HepG2 (cell line): ENCODE data around the gene C5. TPM values are rescaled to one million over a fixed set of nuclear protein-coding genes. Genes with fewer than 3 reads are reported as not detected.
A peak's percentile ranks its signal among the peaks of the same experiment; 100 is the strongest.

Experiments used
- ARHGAP35 ChIP-seq: sonication (generic); formaldehyde crosslinking; IDR thresholded peaks from 2 replicates; pipeline ENCODE4 v1.9.0; 2022; ENCODE audit warnings: mild to moderate bottlenecking, inconsistent platforms, moderate library complexity, missing genetic modification reagents, borderline replicate concordance
- ATF7-NPFF ChIP-seq: sonication (generic); formaldehyde crosslinking; IDR thresholded peaks from 2 replicates; pipeline ENCODE4 v1.8.1; 2023; ENCODE audit warnings: mild to moderate bottlenecking, low read depth, missing genetic modification reagents, moderate library complexity
- BCLAF1 ChIP-seq: fragments of 450-650 bp; IDR thresholded peaks from 2 replicates; pipeline ENCODE4 v1.6.1; 2017; ENCODE audit warnings: mild to moderate bottlenecking
- BORCS8-MEF2B ChIP-seq: sonication (generic); formaldehyde crosslinking; IDR thresholded peaks from 2 replicates; pipeline ENCODE4 v1.8.0; 2022; ENCODE audit warnings: mild to moderate bottlenecking, missing genetic modification reagents
- CEBPG ChIP-seq: IDR thresholded peaks from 2 replicates; pipeline ENCODE4 v1.6.1; 2016
- MTF2 ChIP-seq: sonication (generic); formaldehyde crosslinking; IDR thresholded peaks from 2 replicates; pipeline ENCODE4 v1.5.0; 2020; ENCODE audit warnings: missing genetic modification reagents, borderline replicate concordance
- RAD51 ChIP-seq: fragments of 450-650 bp; IDR thresholded peaks from 2 replicates; pipeline ENCODE4 v1.6.1; 2016; ENCODE audit warnings: borderline replicate concordance
- RARG ChIP-seq: sonication (generic); formaldehyde crosslinking; IDR thresholded peaks from 2 replicates; pipeline ENCODE4 v1.4.0; 2020; ENCODE audit warnings: low read depth, mild to moderate bottlenecking, missing genetic modification reagents
- RBAK ChIP-seq: sonication (generic); formaldehyde crosslinking; IDR thresholded peaks from 2 replicates; pipeline ENCODE4 v1.5.1; 2020; ENCODE audit warnings: mild to moderate bottlenecking, missing genetic modification reagents
- SETDB1 ChIP-seq: sonication (generic); formaldehyde crosslinking; IDR thresholded peaks from 2 replicates; pipeline ENCODE4 v1.5.1; 2020; ENCODE audit warnings: missing genetic modification reagents, mild to moderate bottlenecking, borderline replicate concordance
- SRSF1 ChIP-seq: fragments of 200-400 bp; formaldehyde crosslinking; optimal IDR thresholded peaks from 2 replicates; pipeline ENCODE3; 2017; ENCODE audit warnings: mild to moderate bottlenecking, low read depth, low read length, moderate library complexity
- TEAD3 ChIP-seq: optimal IDR thresholded peaks from 2 replicates; pipeline ENCODE3; 2016; ENCODE audit warnings: borderline replicate concordance
- ZFP36L1 ChIP-seq: sonication (generic); formaldehyde crosslinking; IDR thresholded peaks from 2 replicates; pipeline ENCODE4 v1.8.0; 2022; ENCODE audit warnings: mild to moderate bottlenecking, missing genetic modification reagents, moderate library complexity
- ZNF564 ChIP-seq: sonication (generic); formaldehyde crosslinking; IDR thresholded peaks from 2 replicates; pipeline ENCODE4 v1.8.1; 2023; ENCODE audit warnings: mild to moderate bottlenecking, missing genetic modification reagents
- ZNF569 ChIP-seq: sonication (generic); formaldehyde crosslinking; IDR thresholded peaks from 2 replicates; pipeline ENCODE4 v1.5.0; 2020; ENCODE audit warnings: mild to moderate bottlenecking, missing genetic modification reagents, moderate library complexity, borderline replicate concordance
- ZSCAN25 ChIP-seq: sonication (generic); formaldehyde crosslinking; IDR thresholded peaks from 2 replicates; pipeline ENCODE4 v1.8.0; 2022; ENCODE audit warnings: mild to moderate bottlenecking, missing genetic modification reagents
- polyA plus RNA-seq, 8 experiments: library from polyadenylated mRNA; depleted of rRNA in 3 of 8; stranded (reverse) in 7 of 8; unstranded in 1 of 8; fragments of >200 nt; fragmentation: Illumina TruSeq in 4 of 8; extraction: Trizol in 4 of 8; gene quantifications; 2 replicates each; pipeline versions ENCODE4 v1.2.1 to v1.2.3, GENCODE V29; 2011 to 2016; ENCODE audit warnings: low read depth in 4 of 8, missing spikeins in 1 of 8, mixed read lengths in 1 of 8; ENCODE audit not compliant: insufficient read depth in 1 of 8
- total RNA-seq, 5 experiments: library from RNA; depleted of rRNA; stranded (reverse); fragments of >200 nt; fragmentation: Illumina TruSeq; extraction: Trizol; gene quantifications; 2 replicates each; pipeline ENCODE4 v1.2.3, GENCODE V29; 2016; ENCODE audit warnings: low read depth in 1 of 5
- TF ChIP-seq, protein P1 (sequence below): sonication (generic); formaldehyde crosslinking; IDR thresholded peaks from 2 replicates; pipeline ENCODE4 v1.4.0; 2020; ENCODE audit warnings: low read depth, missing genetic modification reagents
- TF ChIP-seq, protein P2 (sequence below): sonication (generic); formaldehyde crosslinking; IDR thresholded peaks from 2 replicates; pipeline ENCODE4 v1.5.1; 2020; ENCODE audit warnings: missing genetic modification reagents, mild to moderate bottlenecking, borderline replicate concordance
- TF ChIP-seq, protein P3 (sequence below): sonication (generic); formaldehyde crosslinking; IDR thresholded peaks from 2 replicates; pipeline ENCODE4 v1.9.0; 2021; ENCODE audit warnings: missing genetic modification reagents, mild to moderate bottlenecking, borderline replicate concordance

C5 gene
- total and polyA plus RNA-seq, 2 of the 13 experiments (the other 11 are each of a cell fraction or from before 2014, with no cell fraction given): 57.6 to 192 TPM

DNA sequence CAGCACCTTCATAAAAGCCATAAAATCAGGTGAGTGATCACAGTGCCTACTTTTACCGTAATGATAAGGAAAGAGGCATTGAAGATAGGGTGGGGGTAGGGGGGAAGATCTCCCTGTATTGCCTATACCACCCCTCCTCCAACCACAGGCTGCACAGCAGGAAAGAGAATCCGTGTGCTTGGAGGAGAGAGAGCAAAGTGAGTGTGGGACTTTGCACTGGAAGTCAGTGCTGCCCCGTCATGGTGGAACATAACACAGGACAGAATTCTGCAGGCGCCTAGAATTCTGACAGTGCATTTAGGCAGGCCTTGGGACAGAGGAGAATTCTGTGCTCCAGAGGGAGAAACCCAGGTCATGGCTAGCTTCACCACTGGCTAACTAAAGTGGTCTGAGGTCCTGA is 3.5 kb upstream of the C5 start (continued):
- TF ChIP-seq, protein P1, sequence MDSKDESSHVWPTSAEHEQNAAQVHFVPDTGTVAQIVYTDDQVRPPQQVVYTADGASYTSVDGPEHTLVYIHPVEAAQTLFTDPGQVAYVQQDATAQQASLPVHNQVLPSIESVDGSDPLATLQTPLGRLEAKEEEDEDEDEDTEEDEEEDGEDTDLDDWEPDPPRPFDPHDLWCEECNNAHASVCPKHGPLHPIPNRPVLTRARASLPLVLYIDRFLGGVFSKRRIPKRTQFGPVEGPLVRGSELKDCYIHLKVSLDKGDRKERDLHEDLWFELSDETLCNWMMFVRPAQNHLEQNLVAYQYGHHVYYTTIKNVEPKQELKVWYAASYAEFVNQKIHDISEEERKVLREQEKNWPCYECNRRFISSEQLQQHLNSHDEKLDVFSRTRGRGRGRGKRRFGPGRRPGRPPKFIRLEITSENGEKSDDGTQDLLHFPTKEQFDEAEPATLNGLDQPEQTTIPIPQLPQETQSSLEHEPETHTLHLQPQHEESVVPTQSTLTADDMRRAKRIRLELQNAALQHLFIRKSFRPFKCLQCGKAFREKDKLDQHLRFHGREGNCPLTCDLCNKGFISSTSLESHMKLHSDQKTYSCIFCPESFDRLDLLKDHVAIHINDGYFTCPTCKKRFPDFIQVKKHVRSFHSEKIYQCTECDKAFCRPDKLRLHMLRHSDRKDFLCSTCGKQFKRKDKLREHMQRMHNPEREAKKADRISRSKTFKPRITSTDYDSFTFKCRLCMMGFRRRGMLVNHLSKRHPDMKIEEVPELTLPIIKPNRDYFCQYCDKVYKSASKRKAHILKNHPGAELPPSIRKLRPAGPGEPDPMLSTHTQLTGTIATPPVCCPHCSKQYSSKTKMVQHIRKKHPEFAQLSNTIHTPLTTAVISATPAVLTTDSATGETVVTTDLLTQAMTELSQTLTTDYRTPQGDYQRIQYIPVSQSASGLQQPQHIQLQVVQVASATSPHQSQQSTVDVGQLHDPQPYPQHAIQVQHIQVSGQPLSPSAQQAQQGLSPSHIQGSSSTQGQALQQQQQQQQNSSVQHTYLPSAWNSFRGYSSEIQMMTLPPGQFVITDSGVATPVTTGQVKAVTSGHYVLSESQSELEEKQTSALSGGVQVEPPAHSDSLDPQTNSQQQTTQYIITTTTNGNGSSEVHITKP: peak; percentile 79; the same call in 1 of the 2 replicates
- TF ChIP-seq CEBPG (CRISPR knock-in tag): peak; percentile 54
- no peak for TF ChIP-seq ARHGAP35
- TF ChIP-seq RBAK (CRISPR knock-in tag): no peak
- no peak for TF ChIP-seq ZNF564 (CRISPR knock-in tag)
- TF ChIP-seq, protein P2, sequence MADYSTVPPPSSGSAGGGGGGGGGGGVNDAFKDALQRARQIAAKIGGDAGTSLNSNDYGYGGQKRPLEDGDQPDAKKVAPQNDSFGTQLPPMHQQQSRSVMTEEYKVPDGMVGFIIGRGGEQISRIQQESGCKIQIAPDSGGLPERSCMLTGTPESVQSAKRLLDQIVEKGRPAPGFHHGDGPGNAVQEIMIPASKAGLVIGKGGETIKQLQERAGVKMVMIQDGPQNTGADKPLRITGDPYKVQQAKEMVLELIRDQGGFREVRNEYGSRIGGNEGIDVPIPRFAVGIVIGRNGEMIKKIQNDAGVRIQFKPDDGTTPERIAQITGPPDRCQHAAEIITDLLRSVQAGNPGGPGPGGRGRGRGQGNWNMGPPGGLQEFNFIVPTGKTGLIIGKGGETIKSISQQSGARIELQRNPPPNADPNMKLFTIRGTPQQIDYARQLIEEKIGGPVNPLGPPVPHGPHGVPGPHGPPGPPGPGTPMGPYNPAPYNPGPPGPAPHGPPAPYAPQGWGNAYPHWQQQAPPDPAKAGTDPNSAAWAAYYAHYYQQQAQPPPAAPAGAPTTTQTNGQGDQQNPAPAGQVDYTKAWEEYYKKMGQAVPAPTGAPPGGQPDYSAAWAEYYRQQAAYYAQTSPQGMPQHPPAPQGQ (CRISPR knock-in tag): no peak
- TF ChIP-seq RAD51: no peak
- TF ChIP-seq ZFP36L1: no peak
- TF ChIP-seq, protein P3, sequence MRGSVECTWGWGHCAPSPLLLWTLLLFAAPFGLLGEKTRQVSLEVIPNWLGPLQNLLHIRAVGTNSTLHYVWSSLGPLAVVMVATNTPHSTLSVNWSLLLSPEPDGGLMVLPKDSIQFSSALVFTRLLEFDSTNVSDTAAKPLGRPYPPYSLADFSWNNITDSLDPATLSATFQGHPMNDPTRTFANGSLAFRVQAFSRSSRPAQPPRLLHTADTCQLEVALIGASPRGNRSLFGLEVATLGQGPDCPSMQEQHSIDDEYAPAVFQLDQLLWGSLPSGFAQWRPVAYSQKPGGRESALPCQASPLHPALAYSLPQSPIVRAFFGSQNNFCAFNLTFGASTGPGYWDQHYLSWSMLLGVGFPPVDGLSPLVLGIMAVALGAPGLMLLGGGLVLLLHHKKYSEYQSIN (CRISPR knock-in tag): no peak
- TF ChIP-seq SETDB1 (CRISPR knock-in tag): no peak
- no peak for TF ChIP-seq ZNF569 (CRISPR knock-in tag)
- TF ChIP-seq BORCS8-MEF2B: no peak
- TF ChIP-seq ATF7-NPFF: no peak
- TF ChIP-seq TEAD3 (CRISPR knock-in tag): peak; percentile 75
- TF ChIP-seq MTF2 (CRISPR knock-in tag): no peak
- no peak for TF ChIP-seq RARG
- TF ChIP-seq ZSCAN25 (CRISPR knock-in tag): no peak
- no peak for TF ChIP-seq SRSF1
- no peak for TF ChIP-seq BCLAF1
